ENCODE measurements around the gene GALNT15.

The GALNT15 gene

GRCh38 chr3:16233806-16234205, 59.3 kb downstream of the GALNT15 start:
- DNase-seq = no peak

DNA sequence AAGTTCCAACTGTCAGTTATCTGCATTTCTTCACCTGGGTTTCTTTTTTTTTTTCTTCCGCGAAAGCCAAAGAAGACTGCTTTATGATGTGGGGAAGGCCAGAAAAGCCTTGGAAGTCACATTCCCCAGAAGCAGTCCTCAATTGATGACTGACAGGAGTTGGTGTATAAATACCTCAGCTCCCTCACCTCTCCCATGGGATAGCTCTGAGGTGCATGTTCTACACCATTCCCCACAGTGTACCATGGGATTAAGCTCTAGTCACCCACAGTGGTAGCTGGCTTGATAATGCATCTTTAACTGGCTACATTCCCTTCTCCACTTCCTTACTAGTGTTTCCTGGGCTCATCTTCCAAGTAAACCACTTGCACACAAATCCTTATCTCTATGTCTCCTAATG, 59.8 kb downstream of the GALNT15 start:
- DNase-seq = no peak

DNA sequence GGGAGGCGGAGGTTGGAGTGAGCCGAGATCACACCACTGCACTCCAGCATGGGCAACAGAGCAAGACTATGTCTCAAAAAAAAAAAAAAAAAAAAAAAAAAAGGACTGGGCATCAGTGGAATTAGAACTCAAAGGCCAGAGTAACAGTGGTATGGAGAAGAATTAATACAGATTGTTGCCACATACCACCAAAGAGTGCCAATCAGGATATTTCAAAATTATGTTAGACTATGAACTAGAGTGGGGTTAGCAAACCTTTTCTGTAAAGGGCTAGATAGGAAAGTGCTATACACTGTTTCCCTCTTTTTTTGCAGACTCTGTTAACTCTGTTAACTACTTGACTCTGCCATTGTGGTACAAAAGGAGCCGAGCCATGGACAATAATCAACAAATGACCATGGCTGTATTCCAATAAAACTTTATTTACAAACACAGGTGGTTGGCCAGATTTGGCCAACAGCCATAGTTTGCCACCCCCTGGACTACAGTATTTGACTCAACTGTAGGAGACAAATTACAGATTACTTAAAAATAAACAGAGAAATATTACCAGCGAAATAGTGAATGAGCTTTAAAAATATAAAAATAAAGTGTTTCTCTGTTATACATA, 61.7 kb downstream of the GALNT15 start:
- no peak for DNase-seq

- no peak for DNase-seq
Measured at GRCh38 chr3:16236856-16237393, 62.4 kb downstream of the GALNT15 start.

GRCh38 chr3:16239086-16239770, 64.7 kb downstream of the GALNT15 start:
- no peak for DNase-seq

GRCh38 chr3:16239780-16240179, 65.3 kb downstream of the GALNT15 start:
- DNase-seq = no peak

DNA sequence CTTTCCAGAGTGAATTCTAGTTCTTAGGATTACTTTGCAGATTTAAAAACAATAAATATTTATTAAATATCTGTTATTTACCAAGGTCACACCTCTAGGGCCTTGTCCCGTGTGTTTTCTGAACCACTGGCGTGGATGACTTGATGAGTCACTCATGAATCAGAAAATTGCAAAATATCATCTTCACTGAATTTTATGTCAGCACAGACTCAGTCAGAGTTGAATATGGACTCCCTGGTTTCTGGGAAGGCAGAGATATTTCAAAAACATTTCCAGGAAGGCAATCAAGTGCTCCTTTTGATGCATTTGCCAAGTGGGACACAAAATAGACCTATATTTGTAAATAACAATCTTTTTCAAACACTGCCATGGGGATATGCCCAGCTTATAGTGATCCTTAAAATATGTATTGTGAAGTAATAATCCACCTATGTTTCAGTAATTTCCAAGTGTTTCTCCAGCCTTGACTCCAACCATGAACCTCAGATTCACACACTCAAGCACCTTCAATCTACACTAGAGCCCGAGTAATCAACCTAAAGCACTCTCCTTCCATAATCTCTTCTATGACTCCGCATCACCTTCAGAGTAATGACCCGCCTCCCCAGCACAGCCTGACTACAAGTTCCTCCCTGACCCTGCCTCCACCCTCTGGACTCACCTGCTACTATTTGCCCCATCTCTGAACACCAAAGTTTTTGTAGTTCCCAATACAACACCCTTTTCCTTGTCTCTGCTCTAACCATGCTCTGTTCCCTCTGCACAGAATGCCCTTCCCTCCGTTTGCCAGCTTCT, 65.9 kb downstream of the GALNT15 start:
- no peak for DNase-seq

DNA sequence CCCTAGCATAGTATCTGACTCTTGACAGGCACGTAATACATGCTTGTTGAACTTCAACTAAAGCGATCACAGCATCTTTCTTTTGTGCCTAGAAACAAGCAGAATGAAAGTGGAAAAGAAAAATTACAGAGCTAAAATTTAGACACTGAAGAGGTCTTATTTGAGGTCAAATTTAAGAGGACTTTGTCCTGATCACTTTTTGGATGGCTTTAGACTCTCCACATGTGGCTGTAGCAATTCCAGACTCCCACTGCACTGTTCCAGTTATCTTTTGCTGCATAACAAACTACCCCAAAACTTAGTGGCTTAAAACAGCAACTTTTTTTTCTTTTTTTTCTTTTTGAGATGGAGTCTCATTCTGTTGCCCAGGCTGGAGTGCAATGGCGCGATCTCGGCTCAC, 66.7 kb downstream of the GALNT15 start:
- DNase-seq = no peak

- no peak for DNase-seq
Measured at GRCh38 chr3:16242177-16242576, 67.7 kb downstream of the GALNT15 start.

DNA sequence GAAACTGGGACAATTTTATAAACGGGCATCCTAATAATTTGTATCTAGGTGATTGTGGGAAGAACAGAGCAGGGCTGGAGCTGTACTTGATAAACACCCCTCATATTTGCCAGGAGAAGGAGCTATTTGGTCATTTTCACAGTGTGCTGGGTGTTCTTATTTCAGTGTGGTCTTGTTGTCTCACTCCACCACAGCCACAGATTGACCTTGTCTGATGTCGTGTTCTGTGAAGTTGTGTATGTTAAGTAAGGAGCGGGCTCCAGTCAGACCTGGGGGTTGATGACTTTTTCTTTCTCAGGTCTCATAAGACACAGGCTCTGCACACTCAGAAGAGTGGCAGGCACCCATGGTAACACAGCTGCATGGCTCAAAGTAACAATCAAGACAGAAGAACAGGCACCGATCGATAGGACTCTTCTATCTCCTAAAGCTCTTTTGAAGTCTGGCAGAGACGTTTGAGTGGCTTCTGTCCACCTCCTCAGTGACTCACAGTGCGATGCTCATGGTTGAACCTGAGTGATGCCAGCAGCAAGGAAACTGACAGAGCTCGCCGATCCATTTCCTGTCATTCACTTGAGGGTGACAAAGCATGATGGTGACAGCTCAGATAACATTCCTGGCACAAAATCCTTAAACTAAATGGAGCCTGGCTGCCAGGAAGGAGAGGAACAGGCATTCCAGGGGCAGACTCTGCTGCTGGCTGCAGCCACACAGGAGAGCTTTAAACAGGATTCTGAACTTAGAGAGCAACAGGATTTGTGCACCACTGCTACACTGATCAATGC, 69.4 kb downstream of the GALNT15 start:
- DNase-seq = no peak

DNA sequence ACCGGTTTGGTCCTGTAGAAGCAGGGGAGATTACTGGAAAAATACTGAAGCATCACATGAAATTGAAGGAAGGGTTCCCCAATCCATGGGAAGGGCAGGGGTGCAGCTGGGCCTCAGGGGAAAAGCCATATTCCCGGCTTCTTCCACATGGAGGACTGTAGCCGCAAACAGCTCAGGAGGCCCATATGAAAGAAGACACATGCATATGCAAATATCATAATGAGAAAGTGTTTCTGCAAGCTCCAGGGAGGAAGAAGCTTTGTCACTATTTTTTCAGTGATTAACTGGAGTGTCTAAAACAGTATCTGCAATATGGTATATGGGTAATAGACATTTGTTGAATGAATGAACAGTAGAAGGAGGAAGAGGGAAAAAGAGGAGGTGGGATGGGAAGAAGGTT, 71.1 kb downstream of the GALNT15 start:
- DNase-seq = no peak

GRCh38 chr3:16247282-16248061, 73.0 kb downstream of the GALNT15 start:
- peak; percentile 80 for DNase-seq

DNA sequence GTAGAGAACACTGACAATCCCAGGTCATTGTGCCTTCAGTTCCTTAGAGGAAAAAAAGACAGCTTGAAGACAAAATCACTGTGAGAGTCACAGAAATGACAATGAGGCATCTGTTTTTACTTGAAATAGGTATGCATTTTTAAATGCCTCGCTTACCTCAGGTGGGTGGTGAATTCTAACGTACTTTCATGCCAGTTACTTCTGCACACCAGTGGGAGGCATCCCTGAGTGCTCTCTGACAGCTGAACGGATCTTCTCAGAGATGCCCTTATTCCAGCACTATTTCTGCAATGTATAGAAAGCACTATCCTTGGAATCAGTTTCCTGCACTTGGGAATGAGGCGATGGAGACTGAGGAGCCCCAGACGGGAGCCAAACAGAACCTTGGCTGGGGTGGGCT, 74.1 kb downstream of the GALNT15 start:
- no peak for DNase-seq

GRCh38 chr3:16249336-16249735, 74.9 kb downstream of the GALNT15 start:
- peak; percentile 13 for DNase-seq

DNA sequence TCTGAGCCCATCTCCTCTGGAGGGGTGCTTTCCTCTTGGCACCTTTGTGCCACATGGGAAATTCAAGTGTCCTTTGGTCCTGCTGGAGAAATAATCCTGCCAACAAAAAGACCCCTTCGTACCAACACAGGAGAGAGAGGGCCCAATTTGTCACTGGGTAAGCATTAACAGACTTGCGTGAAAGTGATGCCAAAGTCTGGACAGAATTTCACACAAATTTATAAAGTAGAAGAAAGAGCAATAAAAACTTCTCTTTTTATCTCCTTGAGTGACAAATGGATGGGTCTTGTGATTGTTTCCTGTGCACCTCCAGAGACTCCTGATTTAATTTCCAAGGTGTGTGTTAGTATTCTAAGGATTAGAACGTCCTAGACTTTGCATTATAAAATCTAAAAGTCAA, 75.4 kb downstream of the GALNT15 start:
- no peak for DNase-seq

- DNase-seq = no peak
Measured at GRCh38 chr3:16251316-16252085, 77.0 kb downstream of the GALNT15 start.

- DNase-seq = no peak
Measured at GRCh38 chr3:16252243-16252978, 77.9 kb downstream of the GALNT15 start.

- DNase-seq = no peak
Measured at GRCh38 chr3:16252988-16253387, 78.5 kb downstream of the GALNT15 start.

GRCh38 chr3:16253601-16254000, 79.1 kb downstream of the GALNT15 start:
- DNase-seq = no peak

GRCh38 chr3:16254916-16255315, 80.4 kb downstream of the GALNT15 start:
- no peak for DNase-seq

- no peak for DNase-seq
Measured at GRCh38 chr3:16255326-16255725, 80.8 kb downstream of the GALNT15 start.

Measured in CD4-positive, alpha-beta T cell treated with Interleukin-12 subunit alpha and Interleukin-12 subunit beta, for 1 hour (primary cell).